Panc1 (cell line): ENCODE measurements around the gene GNPTG. TPM values are rescaled to one million over a fixed set of nuclear protein-coding genes. Genes with fewer than 3 reads are reported as not detected.

Experiments
- ATAC-seq: fragments of 200-7000 bp; cut with Tn5 transposase; 2 replicates; pipeline ENCODE4 v1.9.1; 2020; ENCODE audit warnings: mild to moderate bottlenecking, moderate library complexity
- BruUV-seq: library from RNA; stranded (reverse); fragments of 400-500 nt; replicated peaks from 2 replicates; lab custom pipeline; 2021; lab: Mats Ljungman, UMichigan
- CTCF ChIA-PET: fragments of 300-600 bp; sonication (Branson Sonifier 250); formaldehyde crosslinking; loops from one replicate; lab custom pipeline; 2022; ENCODE audit warnings: antibody characterized with exemption; lab: Charles Lee
- POLR2A ChIA-PET: fragments of 300-600 bp; sonication (Branson Sonifier 250); formaldehyde crosslinking; loops from one replicate; lab custom pipeline; 2022; ENCODE audit warnings: antibody characterized with exemption; lab: Charles Lee
- DNase-seq: peaks from one replicate; pipeline ENCODE4 v3.0.0-alpha.2; 2010; ENCODE audit warnings: low read depth, low spot score
- H3K27ac ChIP-seq: 2 replicates; pipeline ENCODE4 v1.5.1; 2011; ENCODE audit warnings: mild to moderate bottlenecking, low read length, inconsistent platforms
- H3K27me3 ChIP-seq: fragments of 200-500 bp; sonication (Bioruptor generic); 2 replicates; pipeline ENCODE4 v1.6.0; 2014; ENCODE audit warnings: low read length, inconsistent platforms; ENCODE audit not compliant: control insufficient read depth, insufficient read depth
- H3K36me3 ChIP-seq: fragments of 200-500 bp; sonication (Bioruptor generic); 2 replicates; pipeline ENCODE4 v1.5.1; 2014; ENCODE audit warnings: inconsistent platforms, mild to moderate bottlenecking, low read length, moderate library complexity; ENCODE audit not compliant: control insufficient read depth, insufficient read depth
- H3K4me1 ChIP-seq: 2 replicates; pipeline ENCODE4 v1.5.1; 2011; ENCODE audit warnings: inconsistent platforms, mild to moderate bottlenecking, low read length, moderate library complexity; ENCODE audit not compliant: control insufficient read depth, insufficient read depth
- H3K4me3 ChIP-seq, 2 experiments: 2 replicates each; pipeline ENCODE4 v1.5.1; 2011 to 2012; ENCODE audit warnings: low read depth in 2 of 2, low read length in 2 of 2, mild to moderate bottlenecking in 2 of 2, inconsistent platforms in 1 of 2, moderate library complexity in 1 of 2
- H3K9me3 ChIP-seq: fragments of 200-500 bp; sonication (Bioruptor generic); 2 replicates; pipeline ENCODE4 v1.5.1; 2014; ENCODE audit warnings: low read depth, mild to moderate bottlenecking, inconsistent platforms, low read length, moderate library complexity; ENCODE audit not compliant: control insufficient read depth, insufficient read depth
- CTCF ChIP-seq: fragments of 450-650 bp; IDR thresholded peaks from 2 replicates; pipeline ENCODE4 v1.5.1; 2017; ENCODE audit warnings: mild to moderate bottlenecking
- POLR2AphosphoS5 ChIP-seq: IDR thresholded peaks from 2 replicates; pipeline ENCODE4 v1.6.1; 2012; ENCODE audit warnings: mild to moderate bottlenecking, low read depth, low read length, moderate library complexity
- REST ChIP-seq, 2 experiments: IDR thresholded peaks; 2 replicates each; pipeline ENCODE4 v1.6.1; 2011 to 2012; ENCODE audit warnings: low read depth in 2 of 2, control low read depth in 1 of 2, low read length in 1 of 2, mild to moderate bottlenecking in 1 of 2, moderate library complexity in 1 of 2; ENCODE audit not compliant: insufficient read depth in 1 of 2
- SIN3A ChIP-seq: IDR thresholded peaks from 2 replicates; pipeline ENCODE4 v1.6.1; 2012; ENCODE audit warnings: low read depth, mild to moderate bottlenecking, low read length, moderate library complexity, borderline replicate concordance; ENCODE audit not compliant: insufficient read depth
- TCF7L2 ChIP-seq: IDR thresholded peaks from 2 replicates; pipeline ENCODE4 v1.6.1; 2011; ENCODE audit warnings: mild to moderate bottlenecking, low read depth, low read length, inconsistent platforms
- in situ Hi-C: cut with HindIII; loops from 2 replicates; pipeline ENCODE4 v1.10.0; 2016; ENCODE audit warnings: low sequenced_read_pairs, low pct_unique_long_range_greater_than_20kb
- intact Hi-C: fragments of 100-400 bp; cut with micrococcal nuclease; formaldehyde crosslinking; loops from one replicate; pipeline ENCODE4 v1.10.0; 2022; ENCODE audit not compliant: unreplicated experiment
- total RNA-seq: library from RNA; stranded (reverse); gene quantifications from one replicate; pipeline ENCODE4 v1.2.1, GENCODE V29; 2021; ENCODE audit not compliant: unreplicated experiment

GNPTG gene
- total RNA-seq, 1 experiment from 2014 or later: 62.5 TPM

GRCh38 chr16:1348441-1348840, 3.3 kb upstream of the GNPTG start:
- no TSS peak for BruUV-seq
- Histone ChIP-seq H3K9me3 (no peaks in the 10 kb centered on the region), H3K4me1 (peaks cover 10% of the 10 kb centered on the region), H3K4me3 (no peak overlapping the region), H3K27ac (no peak overlapping the region), H3K27me3 (no peaks in the 10 kb centered on the region), H3K36me3 (peaks cover 8% of the 10 kb centered on the region; the same call in 1 of the 2 replicates)
- DNase-seq (no peak), ATAC-seq (no peak)
- ChIA-PET CTCF (no interaction called here), POLR2A (no interaction called here)
- intact Hi-C loops: no loop called here
- TF ChIP-seq REST (IDR thresholded peaks at IDR 0.05; ENCODE audit: insufficient read depth in 1 of 2, low read depth in 2 of 2, low read length in 1 of 2) (no peak), CTCF (no peak), SIN3A (no peak), TCF7L2 (no peak), POLR2AphosphoS5 (no peak)
- in situ Hi-C loops: no loop called here

GRCh38 chr16:1348926-1349325, 2.8 kb upstream of the GNPTG start:
- intact Hi-C loops: no loop called here
- POLR2A ChIA-PET: no interaction called here
- no TSS peak for BruUV-seq

GRCh38 chr16:1349351-1349750, 2.4 kb upstream of the GNPTG start:
- no peaks in the 10 kb centered on the region for H3K27me3 ChIP-seq
- ATAC-seq: no peak
- intact Hi-C loops: no loop called here
- peaks cover 8% of the 10 kb centered on the region; the same call in 1 of the 2 replicates for H3K36me3 ChIP-seq
- H3K9me3 ChIP-seq: no peaks in the 10 kb centered on the region
- peaks cover 10% of the 10 kb centered on the region for H3K4me1 ChIP-seq
- DNase-seq: no peak
- ChIA-PET POLR2A (no interaction called here), CTCF (no interaction called here)
- BruUV-seq: no TSS peak
- H3K4me3 ChIP-seq: no peak overlapping the region
- in situ Hi-C loops: no loop called here
- no peak overlapping the region for H3K27ac ChIP-seq
- TF ChIP-seq POLR2AphosphoS5 (no peak), CTCF (no peak), SIN3A (no peak), REST (IDR thresholded peaks at IDR 0.05; ENCODE audit: insufficient read depth in 1 of 2, low read depth in 2 of 2, low read length in 1 of 2) (no peak), TCF7L2 (no peak)

More at GRCh38 chr16:1348926-1349325, 2.8 kb upstream of the GNPTG start:
- Histone ChIP-seq H3K27me3 (no peaks in the 10 kb centered on the region), H3K4me1 (peaks cover 10% of the 10 kb centered on the region), H3K9me3 (no peaks in the 10 kb centered on the region), H3K36me3 (peaks cover 8% of the 10 kb centered on the region; the same call in 1 of the 2 replicates), H3K27ac (no peak overlapping the region), H3K4me3 (no peak overlapping the region)
- in situ Hi-C loops: no loop called here
- no peak for ATAC-seq
- TF ChIP-seq POLR2AphosphoS5: no peak
- CTCF ChIA-PET: no interaction called here
- no peak for DNase-seq
